GM03348 (cell line): ENCODE data around the gene MCEMP1.
A peak's percentile ranks its signal among the peaks of the same experiment; 100 is the strongest.

ENCODE experiments used
- DNase-seq: peaks from one replicate; pipeline ENCODE4 v3.0.0; 2012; ENCODE audit warnings: low spot score

MCEMP1 gene

DNA sequence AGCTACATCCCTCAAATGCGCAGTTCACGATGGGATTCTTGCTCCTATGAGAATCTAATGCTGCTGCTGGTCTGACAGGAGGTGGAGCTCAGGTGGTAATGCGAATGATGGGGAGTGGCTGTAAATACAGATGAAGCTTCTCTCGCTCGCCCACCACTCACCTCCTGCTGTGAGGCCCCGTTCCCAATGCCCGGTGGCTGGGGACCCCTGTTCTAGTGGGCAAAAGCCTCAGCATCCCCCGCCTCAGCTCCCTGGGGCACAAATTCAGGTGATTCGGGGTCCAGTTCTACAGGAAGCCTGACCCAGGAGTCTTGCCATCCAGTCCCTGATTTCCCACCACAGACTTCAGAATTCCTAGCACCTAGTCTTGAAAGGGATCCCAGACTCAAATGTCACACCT is 4.4 kb upstream of the MCEMP1 start:
- DNase-seq = no peak

DNA sequence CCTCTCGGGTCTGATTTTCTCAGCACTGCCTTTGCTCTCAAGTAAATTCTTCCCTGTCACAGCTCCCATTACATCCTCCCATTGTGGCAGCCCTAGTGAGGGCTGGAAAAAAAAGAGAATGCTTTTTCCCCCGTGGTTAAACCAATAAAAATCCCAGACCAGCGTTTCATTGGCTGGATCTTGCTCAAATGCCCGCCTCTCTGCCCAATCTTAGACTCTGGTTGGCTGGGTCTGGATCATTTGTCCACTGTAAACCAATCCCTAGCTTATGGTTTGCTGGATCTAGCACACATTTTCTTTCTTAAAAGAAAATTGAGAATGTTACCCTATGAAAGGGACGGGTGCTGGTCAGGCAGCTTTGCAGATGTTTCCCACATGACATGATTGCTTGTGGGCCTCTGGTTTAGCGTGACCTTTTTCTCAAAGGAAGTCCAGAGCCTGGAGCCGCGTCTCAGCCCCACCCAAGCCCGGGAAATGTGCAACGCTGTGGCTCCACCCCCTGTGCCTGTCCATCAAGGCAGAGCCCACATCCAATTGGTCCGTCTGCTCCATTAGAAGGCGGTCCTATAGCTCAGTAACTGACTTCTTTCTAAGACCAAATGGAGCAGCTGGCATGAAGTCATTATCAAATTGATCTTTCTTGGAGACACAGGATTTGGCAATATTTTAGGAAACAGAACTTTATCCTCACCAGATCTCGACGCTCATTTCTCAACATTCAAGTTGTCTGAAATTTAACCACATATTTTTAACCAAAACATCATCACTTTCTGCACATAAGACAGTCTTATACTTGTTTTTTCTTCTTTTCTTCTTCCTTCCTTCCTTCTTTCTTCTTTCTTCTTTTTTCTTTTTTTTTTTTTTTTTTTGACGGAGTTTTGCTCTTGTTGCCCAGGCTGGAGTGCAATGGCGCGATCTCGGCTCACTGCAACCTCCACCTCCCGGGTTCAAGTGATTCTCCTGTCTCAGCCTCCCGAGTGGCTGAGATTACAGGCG is 2.6 kb upstream of the MCEMP1 start:
- DNase-seq = peak; percentile 91

DNA sequence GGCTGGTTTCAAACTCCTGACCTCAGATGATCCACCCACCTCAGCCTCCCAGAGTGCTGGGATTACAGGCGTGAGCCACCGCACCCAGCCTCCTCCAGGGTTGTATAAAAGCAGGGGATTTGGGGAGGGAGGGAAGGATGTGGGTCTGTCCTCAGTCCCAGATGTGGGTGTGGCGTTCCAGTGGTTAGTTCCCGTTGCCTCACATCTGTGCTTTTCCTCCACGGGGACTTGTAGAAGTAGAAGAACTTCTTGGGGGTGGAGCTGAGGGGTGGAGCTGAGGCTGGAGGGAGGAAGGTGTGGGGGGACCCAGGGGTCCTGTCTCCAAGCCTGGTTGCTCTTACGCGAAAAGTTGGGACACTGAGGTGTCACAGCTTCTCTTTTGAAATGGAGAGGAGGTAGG is 514 bp upstream of the MCEMP1 start:
- DNase-seq = no peak

DNA sequence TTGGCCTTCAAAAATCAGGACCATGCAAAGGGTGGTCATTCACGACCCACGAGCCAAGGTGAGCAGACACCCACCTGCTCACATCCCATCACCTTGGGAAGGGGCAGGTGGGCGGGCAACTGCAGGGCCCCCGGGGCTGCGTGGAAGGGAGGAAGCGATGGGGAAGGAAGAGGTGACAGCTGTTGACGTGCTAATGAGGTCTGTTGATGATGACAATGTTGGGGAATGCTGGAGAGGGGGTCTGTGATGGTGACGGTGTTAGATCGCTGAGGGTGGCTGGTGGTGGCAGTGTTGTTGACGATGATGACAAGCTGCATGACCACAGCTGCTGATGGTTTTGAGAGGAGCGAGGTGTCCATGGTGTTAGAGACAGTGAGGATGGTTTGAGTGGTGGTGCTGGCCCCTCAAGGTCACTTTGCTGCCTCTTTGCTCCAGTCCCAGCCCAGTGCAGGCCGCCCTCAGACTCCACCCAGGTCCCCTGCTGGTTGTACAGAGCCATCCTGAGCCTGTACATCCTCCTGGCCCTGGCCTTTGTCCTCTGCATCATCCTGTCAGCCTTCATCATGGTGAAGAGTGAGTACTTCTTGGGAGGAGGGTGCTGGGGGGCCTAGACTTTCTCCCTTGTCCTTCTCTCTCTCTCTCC is 900 bp downstream of the MCEMP1 start:
- no peak for DNase-seq

DNA sequence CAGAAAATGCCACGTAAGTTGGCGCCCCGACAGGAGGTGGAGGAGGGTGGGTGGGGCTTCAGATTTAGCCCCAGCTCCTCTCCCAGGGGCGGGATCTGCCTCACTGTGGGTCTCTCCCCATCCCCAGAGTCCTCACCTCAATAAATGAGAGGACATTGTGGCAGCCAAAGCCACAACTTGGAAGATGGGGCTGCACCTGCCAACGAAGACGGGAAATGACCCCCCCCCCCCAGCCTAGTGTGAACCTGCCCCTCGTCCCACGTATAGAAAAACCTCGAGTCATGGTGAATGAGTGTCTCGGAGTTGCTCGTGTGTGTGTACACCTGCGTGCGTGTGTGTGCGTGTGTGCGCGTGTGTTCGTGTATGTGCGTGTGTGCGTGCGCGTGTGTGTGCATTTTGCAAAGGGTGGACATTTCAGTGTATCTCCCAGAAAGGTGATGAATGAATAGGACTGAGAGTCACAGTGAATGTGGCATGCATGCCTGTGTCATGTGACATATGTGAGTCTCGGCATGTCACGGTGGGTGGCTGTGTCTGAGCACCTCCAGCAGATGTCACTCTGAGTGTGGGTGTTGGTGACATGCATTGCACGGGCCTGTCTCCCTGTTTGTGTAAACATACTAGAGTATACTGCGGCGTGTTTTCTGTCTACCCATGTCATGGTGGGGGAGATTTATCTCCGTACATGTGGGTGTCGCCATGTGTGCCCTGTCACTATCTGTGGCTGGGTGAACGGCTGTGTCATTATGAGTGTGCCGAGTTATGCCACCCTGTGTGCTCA is 2.3 kb downstream of the MCEMP1 start:
- DNase-seq = no peak

DNA sequence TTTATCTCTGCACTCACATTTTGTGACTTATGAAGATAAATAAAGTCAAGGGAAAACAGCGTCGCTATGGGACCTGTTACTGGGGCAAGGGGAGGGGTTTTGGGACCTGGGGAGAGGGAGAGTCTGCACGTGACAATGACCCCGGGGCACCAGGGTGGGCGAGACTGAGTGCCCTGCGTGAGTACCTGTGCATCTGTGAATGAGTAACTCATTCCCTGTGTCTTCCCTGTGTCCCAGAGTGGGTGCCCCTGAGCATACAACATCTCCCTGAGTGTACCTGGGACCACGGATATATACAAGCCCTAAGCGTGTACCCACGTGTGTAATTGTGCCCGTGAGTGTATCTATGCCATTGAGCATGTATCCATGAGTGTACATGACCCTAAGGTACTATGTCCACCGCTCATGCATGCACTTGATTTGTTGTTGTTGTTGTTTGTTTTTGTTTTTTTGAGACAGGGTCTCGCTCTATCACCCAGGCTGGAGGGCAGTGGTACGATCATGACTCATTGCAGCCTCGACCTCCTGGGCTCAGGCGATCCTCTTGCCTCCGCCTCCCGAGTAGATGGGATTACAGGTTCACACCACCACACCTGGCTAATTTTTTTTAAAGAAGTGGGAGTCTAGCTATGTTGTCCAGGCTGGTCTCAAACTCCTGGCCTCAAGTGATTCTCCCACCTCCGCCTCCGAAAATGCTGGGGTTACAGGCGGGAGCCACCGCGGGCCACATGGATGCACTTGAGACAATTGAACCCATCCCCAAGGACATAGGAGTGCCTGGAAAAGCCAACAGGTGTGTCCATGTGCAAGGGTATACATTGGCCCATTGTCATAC is 3.1 kb downstream of the MCEMP1 start:
- no peak for DNase-seq

DNA sequence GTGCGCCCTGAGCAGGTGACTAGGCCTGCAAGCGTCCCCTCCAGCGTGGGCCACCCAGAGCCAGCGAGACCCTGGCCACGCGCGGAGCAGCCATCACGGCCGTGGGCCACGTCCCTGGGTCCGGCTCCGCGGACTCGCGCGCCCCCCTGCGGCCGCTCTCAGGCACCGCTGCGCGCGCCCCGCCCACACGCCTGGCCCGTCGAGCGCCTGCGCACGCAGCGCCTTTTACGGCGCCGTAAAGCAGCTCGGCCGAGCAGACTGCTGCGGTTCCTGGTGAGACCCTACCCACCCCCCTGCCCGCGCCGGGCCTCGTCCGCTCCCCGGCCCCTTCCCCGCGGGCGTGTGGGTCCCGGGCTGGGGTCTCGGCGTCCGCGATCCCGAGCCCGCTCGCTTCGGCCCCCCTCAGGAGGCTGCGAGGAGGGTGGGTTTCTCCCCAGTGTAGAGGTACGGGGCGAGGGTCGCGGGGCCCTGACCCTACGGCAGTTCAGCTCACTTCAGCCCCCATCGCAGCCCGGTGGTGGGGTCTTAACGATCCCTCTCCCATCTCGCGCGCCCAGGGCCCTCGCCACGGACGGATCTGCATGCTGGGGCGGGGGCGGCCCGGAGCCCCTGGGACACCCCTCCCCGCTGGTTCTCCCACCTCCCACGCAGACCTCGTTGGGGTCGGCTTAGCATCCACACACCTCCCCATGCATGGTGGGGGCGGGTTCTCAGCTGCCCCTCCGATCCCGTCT is 3.9 kb downstream of the MCEMP1 start, which contains the start of gene TRAPPC5:
Gene TRAPPC5, plus strand, starts transcription at position 228 of the 734 bp plus-strand sequence. CDS start 1,421 bp downstream, outside the sequence.
- DNase-seq = peak; percentile 98

DNA sequence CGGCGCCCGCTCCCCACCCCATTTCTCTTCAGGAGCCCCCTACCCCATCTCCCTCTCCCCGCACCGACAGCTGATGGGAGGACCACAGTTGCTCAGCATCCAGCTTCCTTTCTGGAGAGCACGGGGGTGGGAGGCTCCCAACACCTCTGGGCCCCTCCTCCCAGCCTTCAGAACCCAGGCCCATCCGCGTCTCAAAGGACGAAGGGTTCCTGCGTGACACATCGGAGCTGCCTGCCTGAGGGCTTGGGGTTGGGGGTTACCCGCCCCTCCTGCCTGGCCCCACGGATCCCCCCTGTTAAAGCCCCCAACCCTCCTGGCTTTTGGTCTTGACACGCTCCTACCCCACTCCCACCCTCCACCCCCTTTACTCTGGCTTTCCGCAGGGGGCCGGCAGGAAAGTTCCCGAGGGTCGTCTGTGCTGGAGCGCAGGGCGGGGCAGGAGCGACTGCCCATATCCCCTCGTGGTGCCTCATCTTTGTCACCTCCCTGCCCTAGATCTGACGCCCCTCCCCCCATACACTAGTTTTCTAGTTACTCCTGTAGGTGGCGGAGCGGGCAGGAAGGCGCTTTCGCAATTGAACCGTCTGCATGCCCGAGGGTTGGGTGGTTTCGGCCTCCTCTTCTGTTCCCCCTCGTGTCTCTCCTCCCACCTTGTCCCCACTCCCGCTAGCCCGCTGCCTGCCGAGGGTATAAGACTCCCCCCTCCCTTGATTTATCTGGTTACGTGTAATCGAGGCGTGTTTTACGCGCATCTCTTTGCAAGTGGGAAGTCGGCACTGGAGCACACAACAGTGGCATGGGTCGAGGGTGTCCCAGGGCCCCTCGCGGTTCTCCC is 4.7 kb downstream of the MCEMP1 start:
- DNase-seq = peak; percentile 92

DNA sequence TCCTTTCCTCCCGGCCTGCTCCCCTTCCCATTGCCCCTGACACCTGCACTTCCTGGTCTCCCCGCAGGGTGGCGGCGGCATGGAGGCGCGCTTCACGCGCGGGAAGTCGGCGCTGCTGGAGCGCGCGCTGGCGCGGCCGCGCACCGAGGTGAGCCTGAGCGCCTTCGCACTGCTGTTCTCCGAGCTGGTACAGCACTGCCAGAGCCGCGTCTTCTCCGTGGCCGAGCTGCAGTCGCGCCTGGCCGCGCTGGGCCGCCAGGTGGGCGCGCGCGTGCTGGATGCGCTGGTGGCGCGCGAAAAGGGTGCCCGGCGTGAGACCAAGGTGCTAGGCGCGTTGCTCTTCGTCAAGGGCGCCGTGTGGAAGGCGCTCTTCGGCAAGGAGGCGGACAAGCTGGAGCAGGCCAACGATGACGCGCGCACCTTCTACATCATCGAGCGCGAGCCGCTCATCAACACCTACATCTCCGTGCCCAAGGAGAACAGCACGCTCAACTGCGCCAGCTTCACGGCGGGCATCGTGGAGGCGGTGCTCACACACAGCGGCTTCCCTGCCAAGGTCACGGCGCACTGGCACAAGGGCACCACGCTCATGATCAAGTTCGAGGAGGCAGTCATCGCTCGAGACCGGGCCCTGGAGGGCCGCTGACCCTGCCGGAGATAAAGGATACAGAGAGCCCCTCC is 5.4 kb downstream of the MCEMP1 start:
- DNase-seq = no peak

DNA sequence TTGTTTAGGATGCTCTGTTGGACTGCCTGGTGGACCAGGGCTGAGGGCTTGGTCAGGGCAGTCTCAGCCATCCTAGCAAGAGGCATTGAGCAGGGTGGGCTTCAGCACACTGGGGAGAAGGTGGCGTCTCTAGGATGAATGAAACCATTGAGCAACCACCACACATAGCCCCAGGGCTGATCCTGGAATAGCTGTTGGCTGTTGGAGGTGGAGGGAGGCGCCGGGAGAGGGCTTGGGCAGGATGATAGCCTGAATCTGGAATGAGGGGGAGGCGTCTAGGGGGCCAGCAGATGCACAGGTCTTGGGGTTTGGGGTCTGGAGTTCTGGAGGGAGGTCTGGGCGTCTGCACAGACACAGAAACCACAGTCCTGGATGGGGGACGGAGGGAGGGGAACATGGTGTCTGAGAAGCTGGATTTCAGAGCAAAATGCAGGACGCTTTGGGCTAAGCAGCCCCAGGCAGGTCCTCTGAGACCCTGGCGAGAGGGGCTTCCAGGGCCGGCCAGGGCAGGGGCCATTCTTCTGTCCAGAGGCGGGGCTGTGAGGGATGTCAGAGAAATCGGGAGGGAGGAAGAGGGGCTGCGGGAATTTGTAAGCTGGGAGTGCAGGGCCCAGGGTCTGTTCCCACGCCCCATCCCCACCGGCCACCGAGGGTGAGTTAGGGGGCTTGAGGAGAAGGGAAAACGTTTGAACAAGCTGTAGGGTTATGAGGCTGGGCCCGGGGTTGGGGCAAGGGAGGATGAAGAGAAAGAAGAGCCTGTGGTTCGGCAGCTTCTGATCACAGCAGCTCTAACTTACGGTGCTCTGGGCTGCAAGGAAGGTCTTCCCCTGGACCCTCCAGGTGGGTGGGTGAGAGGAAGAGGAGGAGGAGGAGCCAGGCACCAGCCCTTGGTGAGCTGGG is 8.9 kb downstream of the MCEMP1 start:
- DNase-seq = no peak

DNA sequence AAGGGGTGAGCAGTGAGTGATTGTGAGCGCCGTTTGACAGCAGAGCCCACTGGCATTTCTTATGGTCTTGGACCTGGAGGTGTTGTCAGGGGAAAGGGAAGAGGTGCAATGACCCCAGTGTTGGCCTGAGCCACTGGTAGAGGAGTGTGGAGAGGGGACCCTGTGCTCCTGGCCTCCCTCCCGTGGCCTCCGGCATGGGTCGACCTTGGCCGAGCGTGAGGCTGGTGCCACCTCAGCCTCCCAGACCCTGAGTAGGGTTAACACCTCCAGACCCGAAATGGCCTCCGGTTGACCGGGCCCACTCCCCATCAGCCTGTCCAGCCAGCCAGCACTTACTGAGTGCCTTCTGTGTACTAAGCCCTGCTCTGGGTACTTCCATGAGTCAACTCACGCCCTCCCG is 10.3 kb downstream of the MCEMP1 start:
- DNase-seq = no peak

DNA sequence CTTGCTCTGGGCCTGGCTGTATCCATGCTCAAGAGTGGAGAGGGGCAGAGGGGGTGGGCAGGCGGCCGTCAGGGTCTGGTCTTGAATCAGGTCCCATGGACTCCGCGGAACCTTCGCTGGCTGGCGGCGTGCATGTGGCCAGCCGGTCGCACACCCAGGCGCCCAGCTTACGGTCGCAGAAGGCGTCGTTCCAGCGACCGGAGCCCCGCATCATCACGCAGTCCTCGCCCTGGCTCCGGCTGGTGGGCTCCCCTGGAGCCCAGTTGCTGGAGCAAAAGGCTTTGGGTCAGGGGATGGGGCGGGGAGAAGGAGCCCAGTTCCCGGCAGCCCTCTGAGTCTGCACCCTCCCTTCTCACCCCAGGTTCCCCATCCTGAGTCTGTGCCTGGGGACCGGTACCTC is 12.3 kb downstream of the MCEMP1 start:
- no peak for DNase-seq

DNA sequence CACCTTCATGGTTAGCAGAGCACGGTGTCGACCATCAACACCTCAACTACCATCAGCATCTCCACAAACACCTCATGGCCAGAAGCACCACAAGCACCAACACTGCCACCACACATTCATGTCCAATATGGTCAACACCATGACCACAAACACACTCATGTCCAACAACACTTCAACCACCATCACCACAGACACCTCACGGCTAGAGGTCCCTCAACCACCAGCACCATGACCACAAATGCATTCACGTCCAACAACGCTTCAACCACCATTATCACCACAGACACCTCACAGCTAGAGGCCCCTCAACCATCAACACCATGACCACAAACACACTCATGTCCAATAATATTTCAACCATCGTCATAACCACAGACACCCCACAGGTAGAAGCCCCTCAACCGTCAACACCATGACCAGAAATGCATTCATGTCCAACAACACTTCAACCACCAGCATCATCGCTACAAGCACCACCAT is 13.9 kb downstream of the MCEMP1 start:
- no peak for DNase-seq

DNA sequence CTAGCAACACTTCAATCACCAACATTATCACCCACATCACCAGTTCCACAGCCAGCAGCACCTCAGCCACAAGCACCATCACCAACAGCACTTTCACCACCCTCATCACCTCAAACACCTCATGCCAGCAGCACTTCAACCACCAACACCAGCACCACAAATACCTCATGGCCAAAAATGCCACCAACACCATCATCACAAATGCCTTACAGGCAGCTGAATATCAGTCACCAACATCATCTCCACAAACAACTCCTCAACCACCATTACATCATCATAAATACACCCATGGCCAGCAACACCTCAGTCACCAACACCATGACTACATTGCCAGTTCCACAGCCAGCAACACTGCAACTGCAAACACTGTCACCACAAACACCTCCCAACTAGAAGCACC is 14.6 kb downstream of the MCEMP1 start:
- DNase-seq = no peak

DNA sequence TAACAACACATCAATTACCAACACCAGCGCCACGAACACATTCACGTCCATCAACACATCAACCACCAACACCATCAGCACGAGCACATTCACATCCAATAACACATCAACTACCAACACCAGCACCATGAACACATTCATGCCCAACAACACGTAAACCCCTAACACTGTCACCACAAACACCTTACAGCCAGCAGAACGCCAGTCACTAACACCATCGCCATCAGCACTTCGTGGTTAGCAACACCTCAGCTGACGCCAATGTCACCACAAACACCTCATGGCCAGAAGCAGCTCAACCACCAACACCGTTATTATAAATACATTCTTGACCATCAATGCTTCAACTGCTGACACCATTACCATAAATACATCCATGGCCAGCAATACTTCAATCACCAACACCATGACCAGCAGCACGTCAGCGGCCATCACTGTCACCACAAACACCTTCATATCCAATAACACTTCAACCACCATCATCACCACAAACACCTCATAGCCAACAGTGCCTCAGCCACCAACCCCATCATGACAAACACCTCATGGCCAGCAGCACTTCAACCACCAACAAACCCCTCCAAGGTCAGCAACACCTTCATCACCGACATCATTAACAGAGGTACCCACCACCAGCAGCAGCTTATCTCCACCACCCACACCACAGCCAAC is 15.7 kb downstream of the MCEMP1 start:
- no peak for DNase-seq

DNA sequence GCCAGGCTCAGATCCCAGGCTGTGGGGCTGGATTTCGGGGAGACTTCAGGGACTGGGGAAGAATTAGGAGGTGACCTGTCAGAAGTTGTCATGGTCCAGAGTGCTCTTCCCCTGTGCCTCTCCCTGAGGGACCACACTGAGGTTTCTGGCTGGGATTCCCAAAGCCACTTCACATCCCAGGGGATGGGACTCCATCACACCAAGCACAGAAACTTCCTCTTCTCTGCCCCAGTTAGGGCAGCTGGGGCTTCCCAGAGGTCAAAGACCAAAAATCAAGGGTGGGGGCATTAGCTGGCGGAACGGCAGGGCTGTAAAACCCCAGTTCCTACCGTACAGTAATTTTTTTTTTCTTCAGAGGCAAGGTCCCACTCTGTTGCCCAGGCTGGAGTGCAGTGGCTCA is 17.6 kb downstream of the MCEMP1 start:
- DNase-seq = no peak

DNA sequence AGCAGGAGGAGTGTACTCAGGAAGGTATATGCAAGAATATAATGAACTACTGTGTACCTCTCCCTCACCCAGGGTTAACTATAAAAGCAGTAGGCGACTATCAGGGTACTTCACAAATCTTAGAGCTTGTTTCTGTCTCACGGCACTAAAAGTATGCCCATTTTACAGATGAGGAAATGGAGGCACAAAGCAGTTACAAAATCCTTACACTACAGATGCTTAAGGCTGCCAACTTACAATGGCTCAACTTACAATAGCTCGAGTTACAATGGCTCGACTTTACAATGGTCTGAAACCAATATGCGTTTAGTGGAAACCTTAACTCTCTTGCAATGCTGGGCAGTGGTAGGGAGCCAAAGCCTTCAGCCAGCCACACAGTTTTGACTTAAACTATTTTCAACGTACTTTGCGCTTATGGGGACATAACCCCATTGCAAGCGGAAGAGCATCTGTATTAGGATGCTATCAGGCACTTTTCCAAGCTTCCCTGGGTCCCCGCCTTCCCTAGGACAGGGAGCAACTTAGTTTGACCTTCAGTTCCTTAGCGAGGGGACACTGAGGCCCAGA is 20.9 kb downstream of the MCEMP1 start:
- no peak for DNase-seq
